K562 (cell line): ENCODE data around the gene TNIP2. TPM values are rescaled to one million over a fixed set of nuclear protein-coding genes. Genes with fewer than 3 reads are reported as not detected.
A peak's percentile ranks its signal among the peaks of the same experiment; 100 is the strongest.

Experiments
- ELF4 ChIP-seq: fragments of 450-650 bp; formaldehyde crosslinking; IDR thresholded peaks from 2 replicates; pipeline ENCODE4 v1.4.0; 2022; ENCODE audit warnings: missing genetic modification characterization
- ESRRA ChIP-seq: fragments of 450-650 bp; IDR thresholded peaks from 2 replicates; pipeline ENCODE4 v1.6.1; 2014; ENCODE audit warnings: low read depth, mild to moderate bottlenecking, moderate library complexity, borderline replicate concordance
- GMEB1 ChIP-seq: fragments of 250-450 bp; sonication (Bioruptor Pico); IDR thresholded peaks from 2 replicates; pipeline ENCODE4 v1.4.0; 2020; ENCODE audit warnings: mild to moderate bottlenecking
- TFAP4 ChIP-seq: sonication (generic); formaldehyde crosslinking; IDR thresholded peaks from 2 replicates; pipeline ENCODE4 v1.8.0; 2022; ENCODE audit warnings: missing genetic modification reagents, mild to moderate bottlenecking, moderate library complexity, borderline replicate concordance
- USF2 ChIP-seq: sonication (generic); formaldehyde crosslinking; IDR thresholded peaks from 2 replicates; pipeline ENCODE4 v1.5.0; 2020; ENCODE audit warnings: missing genetic modification reagents
- VEZF1 ChIP-seq: fragments of 200-800 bp; sonication (Bioruptor generic); IDR thresholded peaks from 2 replicates; pipeline ENCODE4 v1.6.1; 2017; ENCODE audit warnings: missing genetic modification characterization, missing compliant biosample characterization
- polyA plus RNA-seq, 8 experiments: library from polyadenylated mRNA; depleted of rRNA in 4 of 8; stranded (reverse) in 5 of 8; unstranded in 3 of 8; fragments of >200 nt; fragmentation: Nextera tagmentation in 2 of 8; fragmentation: Illumina TruSeq in 1 of 8; extraction: Ambion mirVana in 2 of 8; extraction: Trizol in 1 of 8; gene quantifications; 2 replicates each; pipeline versions ENCODE4 v1.2.1 to v1.2.3, GENCODE V29; 2011 to 2014; ENCODE audit warnings: inconsistent platforms in 1 of 8, missing spikeins in 1 of 8
- total RNA-seq, 7 experiments: library from RNA; depleted of rRNA in 6 of 7; stranded (reverse); fragments of >200 nt in 6 of 7; fragmentation: Illumina TruSeq in 2 of 7; extraction: Trizol in 2 of 7; gene quantifications; 2 replicates each; pipeline versions ENCODE4 v1.2.1 to v1.2.3, GENCODE V29; 2011 to 2021; ENCODE audit warnings: low replicate concordance in 1 of 7

Gene TNIP2
- total and polyA plus RNA-seq, 9 of the 15 experiments (the other 6 are each of a cell fraction or from before 2014, with no cell fraction given): 0.61 to 42.6 (median 19.5) TPM

GRCh38 chr4:2755821-2756690, at the start of gene TNIP2 (continued):
- TF ChIP-seq USF2 (CRISPR knock-in tag) (no peak; the same call in 1 of the 2 replicates), GMEB1 (CRISPR knock-in tag) (peak; percentile 79), ESRRA (peak; percentile 47; the same call in 1 of the 2 replicates), VEZF1 (CRISPR knock-in tag) (peak; percentile 91), ELF4 (CRISPR knock-in tag) (no peak), TFAP4 (peak; percentile 80)
